SK-N-SH (cell line): ENCODE measurements around the gene MAP3K4. TPM values are rescaled to one million over a fixed set of nuclear protein-coding genes. Genes with fewer than 3 reads are reported as not detected.

Experiments
- CTCF ChIA-PET: fragments of 300-600, 350-600 bp; formaldehyde crosslinking; extraction: SDS; loops from one replicate; lab custom pipeline; 2021; lab: Yijun Ruan, JAX
- POLR2A ChIA-PET: fragments of 350-600 bp; sonication (Branson Sonifier 250); formaldehyde crosslinking; extraction: SDS; loops from one replicate; lab custom pipeline; 2020; ENCODE audit warnings: antibody characterized with exemption, inconsistent platforms; lab: Yijun Ruan, JAX
- DNase-seq: peaks from one replicate; pipeline ENCODE4 v3.0.0; 2012
- H2AFZ ChIP-seq: fragments of 200-600 bp; sonication (generic); 2 replicates; pipeline ENCODE4 v1.8.1; 2016; ENCODE audit warnings: antibody characterized with exemption, mild to moderate bottlenecking, low read depth
- H3F3A ChIP-seq: fragments of 200-600 bp; sonication (generic); replicated peaks from 2 replicates; pipeline ENCODE3; 2016; ENCODE audit warnings: antibody characterized with exemption, mild to moderate bottlenecking; ENCODE audit not compliant: insufficient read depth
- H3K27ac ChIP-seq, 2 experiments: fragments of 200-500 bp in 1 of 2; fragments of 200-600 bp in 1 of 2; sonication (Bioruptor generic) in 1 of 2; sonication (generic), shearing (Covaris generic) in 1 of 2; 2 replicates each; pipeline versions ENCODE4 v1.5.1 to v1.6.1; 2014 to 2016; ENCODE audit warnings: low read depth in 2 of 2, inconsistent platforms in 1 of 2, low read length in 1 of 2, mild to moderate bottlenecking in 1 of 2, mixed read lengths in 1 of 2
- H3K27me3 ChIP-seq: fragments of 200-600 bp; sonication (generic), shearing (Covaris generic); 2 replicates; pipeline ENCODE4 v1.6.1; 2016; ENCODE audit warnings: mixed run types; ENCODE audit not compliant: insufficient read depth
- H3K36me3 ChIP-seq, 2 experiments: fragments of 200-500 bp in 1 of 2; fragments of 200-600 bp in 1 of 2; sonication (Bioruptor generic) in 1 of 2; sonication (generic) in 1 of 2; replicated peaks in 1 of 2; 2 replicates each; pipeline versions ENCODE3 to v1.5.1; 2014 to 2016; ENCODE audit warnings: low read length in 1 of 2, mild to moderate bottlenecking in 1 of 2; ENCODE audit not compliant: insufficient read depth in 2 of 2, control insufficient read depth in 1 of 2
- H3K4me1 ChIP-seq, 2 experiments: fragments of 200-500 bp in 1 of 2; fragments of 200-600 bp in 1 of 2; sonication (Bioruptor generic) in 1 of 2; sonication (generic), shearing (Covaris generic) in 1 of 2; 2 replicates each; pipeline versions ENCODE4 v1.5.1 to v1.6.1; 2014 to 2016; ENCODE audit warnings: low read depth in 1 of 2, low read length in 1 of 2, mixed run types in 1 of 2; ENCODE audit not compliant: insufficient read depth in 2 of 2, control insufficient read depth in 1 of 2
- H3K4me2 ChIP-seq: fragments of 200-600 bp; sonication (generic), shearing (Covaris generic); 2 replicates; pipeline ENCODE4 v1.6.1; 2017; ENCODE audit warnings: mixed run types
- H3K4me3 ChIP-seq, 2 experiments: fragments of 200-500 bp in 1 of 2; fragments of 200-600 bp in 1 of 2; sonication (Bioruptor generic) in 1 of 2; sonication (generic), shearing (Covaris generic) in 1 of 2; 2 replicates each; pipeline versions ENCODE4 v1.5.1 to v1.8.1; 2014 to 2016; ENCODE audit warnings: low read depth in 2 of 2, inconsistent platforms in 1 of 2, low read length in 1 of 2, mild to moderate bottlenecking in 1 of 2, mixed read lengths in 1 of 2, moderate library complexity in 1 of 2
- H3K79me2 ChIP-seq: fragments of 200-600 bp; sonication (generic); 2 replicates; pipeline ENCODE4 v1.8.1; 2017; ENCODE audit warnings: mild to moderate bottlenecking; ENCODE audit not compliant: insufficient read depth
- H3K9ac ChIP-seq: fragments of 200-600 bp; sonication (generic); 2 replicates; pipeline ENCODE4 v1.6.1; 2017; ENCODE audit warnings: mixed run types
- H3K9me2 ChIP-seq: fragments of 200-600 bp; sonication (generic); 2 replicates; pipeline ENCODE4 v1.6.1; 2017; ENCODE audit warnings: mixed run types
- H3K9me3 ChIP-seq: fragments of 200-600 bp; sonication (generic); 2 replicates; pipeline ENCODE4 v1.6.1; 2017; ENCODE audit warnings: mixed run types, mild to moderate bottlenecking, moderate library complexity
- H4K20me1 ChIP-seq: fragments of 200-600 bp; sonication (generic); 2 replicates; pipeline ENCODE4 v1.6.1; 2017; ENCODE audit warnings: mild to moderate bottlenecking, mixed run types; ENCODE audit not compliant: insufficient read depth
- CTCF ChIP-seq: fragments of 200-600 bp; sonication (generic); IDR thresholded peaks from 2 replicates; pipeline ENCODE4 v1.6.1; 2017; ENCODE audit warnings: antibody characterized with exemption, mild to moderate bottlenecking, moderate library complexity
- FOXM1 ChIP-seq: IDR thresholded peaks from 2 replicates; pipeline ENCODE4 v1.4.0; 2012; ENCODE audit warnings: low read depth, mild to moderate bottlenecking
- GABPA ChIP-seq: IDR thresholded peaks from 2 replicates; pipeline ENCODE4 v1.4.0; 2012; ENCODE audit warnings: low read depth, mild to moderate bottlenecking
- RAD21 ChIP-seq: IDR thresholded peaks from 2 replicates; pipeline ENCODE4 v1.6.1; 2012; ENCODE audit warnings: mild to moderate bottlenecking, low read length
- RCOR1 ChIP-seq: fragments of 150-350 bp; IDR thresholded peaks from 2 replicates; pipeline ENCODE4 v1.6.1; 2017; ENCODE audit warnings: antibody characterized with exemption, low read length
- REST ChIP-seq: IDR thresholded peaks from 2 replicates; pipeline ENCODE4 v1.6.1; 2012; ENCODE audit warnings: mild to moderate bottlenecking, low read depth, low read length, moderate library complexity
- RXRA ChIP-seq: IDR thresholded peaks from 2 replicates; pipeline ENCODE4 v1.4.0; 2012; ENCODE audit warnings: low read depth, mild to moderate bottlenecking, borderline replicate concordance
- SIN3A ChIP-seq: IDR thresholded peaks from 2 replicates; pipeline ENCODE4 v1.6.1; 2012; ENCODE audit warnings: low read depth, mild to moderate bottlenecking, low read length, moderate library complexity, borderline replicate concordance
- TAF1 ChIP-seq: IDR thresholded peaks from 2 replicates; pipeline ENCODE4 v1.6.1; 2012; ENCODE audit warnings: low read depth, mild to moderate bottlenecking, low read length, moderate library complexity, borderline replicate concordance
- WGBS: methylation state at CpG from one replicate; pipeline ENCODE4 v1.1.6; 2017; ENCODE audit warnings: low lambda C conversion rate; 5-methylcytosine and 5-hydroxymethylcytosine counted together
- polyA plus RNA-seq, 3 experiments: library from polyadenylated mRNA; depleted of rRNA; stranded (reverse); fragments of >200 nt; gene quantifications; 2 replicates each; pipeline ENCODE4 v1.2.3, GENCODE V29; 2012
- TF ChIP-seq, protein P1 (sequence below): IDR thresholded peaks from 2 replicates; pipeline ENCODE4; 2012

MAP3K4 gene
- polyA plus RNA-seq, 1 of the 3 experiments (the other 2 are of a cell fraction), result 6.8 TPM

GRCh38 chr6:161130967-161131766 lies 139.6 kb downstream of the MAP3K4 start (continued):
- TF ChIP-seq SIN3A, result no peak
- TF ChIP-seq, protein P1, sequence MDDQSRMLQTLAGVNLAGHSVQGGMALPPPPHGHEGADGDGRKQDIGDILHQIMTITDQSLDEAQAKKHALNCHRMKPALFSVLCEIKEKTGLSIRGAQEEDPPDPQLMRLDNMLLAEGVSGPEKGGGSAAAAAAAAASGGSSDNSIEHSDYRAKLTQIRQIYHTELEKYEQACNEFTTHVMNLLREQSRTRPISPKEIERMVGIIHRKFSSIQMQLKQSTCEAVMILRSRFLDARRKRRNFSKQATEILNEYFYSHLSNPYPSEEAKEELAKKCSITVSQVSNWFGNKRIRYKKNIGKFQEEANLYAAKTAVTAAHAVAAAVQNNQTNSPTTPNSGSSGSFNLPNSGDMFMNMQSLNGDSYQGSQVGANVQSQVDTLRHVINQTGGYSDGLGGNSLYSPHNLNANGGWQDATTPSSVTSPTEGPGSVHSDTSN, result no peak
- no peak for TF ChIP-seq RXRA
- TF ChIP-seq FOXM1, result no peak
- no peak for TF ChIP-seq RAD21

GRCh38 chr6:161132384-161132783 lies 140.8 kb downstream of the MAP3K4 start:
- CTCF ChIA-PET, result interaction anchor here (0.6 to 1.3 kb wide), 2 partner anchors 18 to 239 kb away, joined by 3 to 7 read pairs; no protein-coding TSS in a partner anchor
- 94% methylated on average over 9 of the region's 11 CpGs for WGBS
- no peak overlapping the region for H3K9ac ChIP-seq

More at GRCh38 chr6:161132384-161132783, 140.8 kb downstream of the MAP3K4 start:
- H3F3A ChIP-seq, result no peaks in the 10 kb centered on the region
- POLR2A ChIA-PET, result no interaction called here
- H3K9me2 ChIP-seq, result no peaks in the 10 kb centered on the region
- no peaks in the 10 kb centered on the region for H3K79me2 ChIP-seq
- no peaks in the 10 kb centered on the region for H3K4me1 ChIP-seq
- H3K27ac ChIP-seq, result no peak overlapping the region
- no peaks in the 10 kb centered on the region for H3K27me3 ChIP-seq
- no peaks in the 10 kb centered on the region for H4K20me1 ChIP-seq
- H3K4me2 ChIP-seq, result no peak overlapping the region
- H3K36me3 ChIP-seq, result peaks cover 14 to 15% of the 10 kb centered on the region in 2 experiments
- H3K9me3 ChIP-seq, result no peaks in the 10 kb centered on the region
- TF ChIP-seq RXRA (no peak), REST (no peak), TAF1 (no peak), RCOR1 (no peak), GABPA (no peak), CTCF (no peak)
- TF ChIP-seq, all 33 proteins: peak for 0
- Histone ChIP-seq H2AFZ (no peak overlapping the region), H3K4me3 (no peak overlapping the region)
- no peak for DNase-seq
